Activated CD4-positive, alpha-beta T cell treated with anti-CD3 and anti-CD28 coated beads, Interleukin-2, amount 50 U/mL, for 24 hours (primary cell): ENCODE results near the gene B3GAT1.

Source experiments
- DNase-seq, 2 donors: peaks; one replicate each; pipeline ENCODE4 v3.0.0-alpha.2; 2020; ENCODE audit warnings: low read depth in 1 of 2, low spot score in 1 of 2

The B3GAT1 gene

DNA sequence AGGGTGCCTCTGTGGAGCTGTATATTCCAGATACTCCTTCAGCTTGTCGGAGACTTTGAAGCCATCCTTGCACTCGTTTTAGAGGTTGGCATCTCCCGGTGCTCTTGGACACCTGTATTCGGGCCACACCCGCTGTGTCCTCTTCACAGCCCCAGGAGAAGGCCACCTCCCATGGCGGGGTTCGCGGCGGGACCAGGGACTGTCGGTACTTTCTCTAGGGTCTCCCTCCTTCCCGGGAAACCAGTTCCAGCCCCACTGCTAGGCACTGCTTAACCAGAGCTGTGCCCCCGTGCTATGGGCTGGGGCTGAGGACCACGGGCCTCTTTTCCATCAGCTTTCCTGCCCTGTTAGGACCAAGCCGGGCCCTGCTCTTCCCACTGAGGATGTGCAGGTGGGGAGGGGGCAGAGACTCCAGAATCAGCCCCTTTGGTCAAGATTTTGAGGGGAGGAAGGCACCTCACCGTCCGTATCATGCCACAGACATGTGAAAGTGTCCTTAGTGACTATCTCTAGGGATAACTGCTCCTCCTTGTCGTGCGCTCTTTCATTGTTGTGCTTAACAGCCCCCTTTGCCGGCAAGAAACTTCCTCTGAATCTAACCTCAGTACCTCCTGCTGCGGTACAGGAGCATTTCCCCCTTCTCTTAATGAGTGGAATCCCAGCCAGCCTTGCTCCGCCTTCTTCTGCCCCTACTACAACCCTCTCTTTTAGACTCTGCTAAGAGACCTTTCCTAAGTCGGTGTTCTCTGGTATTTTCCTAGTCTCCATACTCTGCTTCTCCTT is 1.2 kb upstream of the B3GAT1 start:
- no peak for DNase-seq

DNA sequence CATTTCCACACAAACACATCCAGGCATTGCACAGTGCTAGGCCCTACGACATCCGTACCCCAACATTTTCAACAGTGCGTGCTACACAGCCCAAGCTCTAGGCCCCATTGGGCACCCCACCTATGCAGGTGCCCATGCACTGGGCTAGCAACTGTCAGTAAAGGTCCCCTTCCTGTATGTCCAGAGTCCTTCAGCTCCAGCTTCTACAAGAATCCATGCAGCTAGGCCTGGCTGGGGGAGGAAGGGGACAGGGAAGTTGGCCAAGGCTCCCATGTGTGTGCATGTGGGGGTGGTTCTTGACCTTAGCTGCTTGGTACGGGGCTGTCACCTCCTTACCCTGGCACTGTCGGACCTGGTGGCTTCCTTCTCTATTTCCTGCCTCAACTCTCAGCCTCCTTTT is 1.3 kb downstream of the B3GAT1 start:
- no peak for DNase-seq

DNA sequence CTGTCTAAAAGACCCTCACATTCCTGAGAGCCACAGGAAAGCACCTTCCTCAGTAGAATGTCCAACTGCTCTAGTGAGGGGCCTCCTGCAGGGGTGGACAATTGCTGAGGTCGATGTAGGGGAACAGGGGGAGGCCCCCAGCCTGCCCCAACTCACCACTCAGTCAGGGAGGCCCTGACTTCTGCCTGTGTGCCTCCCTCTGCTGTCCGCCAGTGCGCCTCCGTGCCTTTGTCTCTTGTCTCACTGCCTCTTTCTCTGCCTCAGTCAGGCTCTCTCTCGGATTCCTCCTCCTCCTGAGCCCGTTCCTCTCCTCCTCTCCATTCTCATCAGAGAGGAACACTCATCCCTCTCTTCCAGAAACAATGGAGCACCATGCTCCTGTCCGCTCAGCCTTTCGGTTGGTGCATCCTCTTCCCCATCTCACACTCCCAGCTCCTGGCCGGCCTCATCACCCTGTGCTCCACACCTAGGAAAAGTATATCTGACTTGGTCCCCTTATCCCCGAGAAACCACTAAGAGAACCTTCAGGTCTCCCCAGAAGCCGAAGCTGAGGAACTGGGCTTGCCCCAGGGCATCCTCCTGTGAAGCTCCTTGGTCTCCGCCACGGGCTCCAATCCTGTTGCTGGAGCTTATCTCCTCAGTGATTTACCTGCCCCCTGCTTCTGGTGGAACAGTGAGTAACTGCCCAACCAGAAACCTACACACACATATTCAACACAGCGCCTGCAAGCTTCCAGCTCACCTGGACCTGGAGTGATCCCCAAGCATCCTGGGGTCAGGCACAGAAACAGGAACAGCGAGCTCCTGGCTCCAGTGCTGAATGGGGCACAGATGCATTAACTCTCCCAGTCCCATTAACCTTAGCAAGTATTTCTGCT is 2.3 kb downstream of the B3GAT1 start:
- DNase-seq, result no peak

DNA sequence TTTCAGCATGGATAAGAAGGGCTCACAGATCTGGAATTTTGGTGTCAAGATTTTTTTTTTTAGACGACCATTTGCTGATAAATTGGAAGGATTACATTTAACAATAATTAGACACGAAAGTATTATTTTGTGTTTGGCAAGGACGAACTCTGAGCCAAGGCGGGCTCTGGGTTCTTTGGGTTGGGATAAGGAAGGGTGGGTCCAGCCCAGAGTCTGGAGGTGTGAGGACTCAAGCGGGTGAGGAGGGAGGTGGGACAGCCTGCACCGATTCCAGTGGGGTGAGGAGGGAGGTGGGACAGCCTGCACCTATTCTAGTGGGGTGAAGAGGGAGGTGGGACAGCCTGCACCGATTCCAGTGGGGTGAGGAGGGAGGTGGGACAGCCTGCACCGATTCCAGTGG is 4.1 kb downstream of the B3GAT1 start:
- DNase-seq, result no peak

DNA sequence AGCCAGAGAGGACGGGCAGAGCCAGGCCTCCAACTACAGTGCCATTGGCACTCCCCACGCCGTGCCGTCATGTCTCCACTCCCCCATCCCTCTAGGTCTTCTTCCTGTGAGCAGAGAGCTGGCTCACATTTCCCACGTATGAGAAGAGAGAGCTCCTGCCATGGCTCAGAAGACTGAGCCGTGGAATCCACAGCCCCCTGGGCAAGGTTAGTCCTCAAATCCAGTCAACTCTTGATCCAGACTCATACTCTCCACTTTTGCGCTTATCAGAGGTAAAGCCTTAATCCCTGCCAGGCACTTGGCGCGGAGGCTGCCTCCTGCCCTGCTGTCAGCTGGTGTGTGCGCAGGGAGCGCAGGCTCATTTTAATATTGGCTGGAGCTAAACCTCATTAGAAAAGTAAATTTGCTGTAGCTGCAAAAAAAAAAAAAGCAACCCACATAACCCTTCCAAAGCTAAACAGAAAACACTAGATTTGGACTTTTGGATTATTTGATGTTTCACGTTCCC is 4.7 kb downstream of the B3GAT1 start:
- DNase-seq, result no peak

DNA sequence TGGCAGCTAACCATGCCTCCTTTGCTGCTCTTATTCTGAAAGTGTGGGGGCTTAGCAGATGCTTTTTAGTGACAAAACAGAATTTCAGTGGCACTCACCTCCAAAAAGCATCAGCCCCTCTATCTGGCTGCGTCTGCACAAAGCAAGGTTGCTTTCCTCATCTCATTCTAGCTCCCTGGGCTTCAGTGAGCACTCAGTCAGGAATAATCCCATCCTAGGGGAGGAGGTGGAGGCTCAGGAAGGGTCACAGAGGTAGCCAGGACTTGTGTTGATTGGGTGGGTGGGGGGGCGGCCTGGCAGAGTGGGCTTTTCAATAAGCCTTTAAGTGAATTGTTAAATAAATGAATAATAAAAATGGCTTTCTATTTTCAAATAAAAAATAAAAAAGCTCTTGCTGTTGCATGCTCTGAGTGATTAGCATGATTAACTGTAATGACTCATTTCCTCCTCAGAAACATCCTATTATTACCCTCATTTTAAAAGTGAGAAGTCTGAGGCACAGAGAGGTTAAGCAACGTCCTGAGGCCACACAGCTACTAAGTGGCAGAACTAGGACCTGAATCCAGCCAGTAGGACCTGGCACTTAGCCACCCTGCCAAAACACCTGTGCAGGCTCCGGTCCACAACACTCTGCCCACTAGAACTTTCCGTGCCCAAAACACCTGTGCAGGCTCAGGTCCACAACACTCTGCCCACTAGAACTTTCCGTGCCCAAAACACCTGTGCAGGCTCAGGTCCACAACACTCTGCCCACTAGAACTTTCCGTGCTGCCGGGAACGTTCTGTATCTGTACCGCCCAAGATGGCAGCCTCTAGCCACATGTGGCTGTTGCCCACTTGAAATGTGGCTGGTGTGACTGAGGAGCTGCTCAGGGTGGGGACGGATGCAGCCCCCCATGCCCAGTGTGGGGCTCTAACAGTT is 5.5 kb downstream of the B3GAT1 start:
- no peak for DNase-seq

DNA sequence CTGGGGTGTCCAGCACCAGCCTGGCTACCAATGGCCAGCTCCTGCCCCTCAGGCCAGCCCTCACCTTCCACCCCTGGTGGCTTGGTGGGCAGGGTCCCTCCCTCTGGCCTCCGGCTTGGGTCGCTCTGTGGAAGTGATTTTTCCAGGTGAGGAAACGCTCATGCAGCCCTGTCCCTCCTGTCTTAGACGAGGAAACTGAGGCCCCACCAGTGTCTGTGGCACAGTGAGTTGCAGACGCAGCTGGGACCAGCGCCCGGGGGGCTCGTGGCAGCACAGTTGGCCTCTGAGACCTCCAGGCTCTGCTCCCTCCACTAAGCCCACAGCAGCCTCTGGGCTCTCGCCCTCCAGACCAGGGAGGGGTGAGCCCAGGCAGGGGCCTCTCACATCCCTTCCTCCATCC is 6.2 kb downstream of the B3GAT1 start:
- DNase-seq, result no peak

DNA sequence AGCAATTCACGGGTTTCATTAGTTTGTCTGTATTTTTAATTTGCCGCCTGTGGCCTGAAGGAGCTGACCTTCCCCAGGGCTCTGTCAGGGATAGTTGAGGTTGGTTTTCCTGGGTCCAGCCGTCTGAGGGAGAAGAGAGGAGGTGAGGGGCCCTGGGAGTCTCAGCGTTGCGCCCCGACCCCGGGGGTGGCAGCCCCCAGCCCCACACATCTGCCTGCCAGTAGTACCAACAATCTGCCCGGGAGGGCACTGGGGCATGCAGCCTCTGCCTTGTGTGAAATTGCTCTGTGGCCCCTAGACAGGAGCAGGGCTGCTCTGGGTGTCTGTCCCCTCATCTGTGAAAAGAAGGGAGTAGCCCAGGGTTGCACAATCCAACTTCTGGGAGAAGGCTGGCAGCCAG is 6.6 kb downstream of the B3GAT1 start:
- no peak for DNase-seq

DNA sequence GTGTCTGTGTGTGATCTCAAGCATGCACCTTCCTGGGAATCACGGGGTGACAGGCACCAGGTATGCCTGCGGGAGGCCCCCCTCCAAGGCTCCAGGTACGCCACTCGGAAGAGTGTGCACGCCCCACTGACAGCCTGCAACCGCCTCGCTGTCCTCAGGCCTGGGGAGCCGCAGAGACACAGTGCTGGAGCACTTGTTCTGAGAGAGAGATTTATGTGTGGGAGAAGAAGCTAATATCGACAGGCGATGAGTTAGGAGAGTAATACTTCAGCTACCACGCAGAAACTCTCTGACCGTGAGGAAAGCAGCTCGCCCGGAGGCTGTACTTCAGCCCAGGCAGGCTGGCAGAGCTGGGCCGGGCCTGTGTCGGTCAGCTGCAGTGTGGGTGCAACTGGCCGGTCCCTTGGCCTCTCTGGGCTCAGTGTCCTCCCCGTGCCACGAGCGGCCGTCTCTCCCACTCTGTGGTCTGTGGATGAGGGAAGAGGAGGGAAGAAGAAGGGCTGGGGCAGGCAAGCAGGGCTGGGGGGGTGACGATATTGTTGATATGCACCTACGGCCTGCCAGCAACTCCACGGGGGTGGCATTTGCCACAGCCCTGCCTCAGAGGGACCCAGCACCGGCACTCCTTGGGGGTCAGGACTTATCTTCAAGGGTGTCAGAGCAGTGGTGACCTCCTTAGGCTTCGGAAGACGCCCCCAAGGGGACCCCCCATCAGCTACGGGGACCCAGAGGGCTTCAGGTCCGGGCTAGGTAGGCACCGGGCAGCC is 7.3 kb downstream of the B3GAT1 start:
- DNase-seq, result no peak

DNA sequence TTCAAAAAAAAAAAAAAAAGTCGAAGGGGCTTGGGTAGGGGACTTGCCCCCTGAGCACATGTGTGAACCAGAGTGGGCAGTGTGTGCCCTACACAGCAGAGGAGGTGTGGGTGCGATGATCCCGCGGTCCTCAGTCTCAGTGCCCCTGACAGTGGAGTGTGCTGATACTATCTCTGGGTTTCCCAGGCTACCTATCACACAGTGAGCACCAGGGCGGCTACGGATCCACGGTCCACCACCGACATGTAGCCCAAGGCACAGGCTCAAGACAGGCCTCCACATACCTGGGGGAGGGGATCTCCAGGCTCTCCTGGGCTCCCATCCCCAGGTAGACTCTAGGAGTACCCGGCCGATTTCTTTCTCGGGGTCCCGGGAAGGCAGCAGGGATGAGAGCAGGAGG is 9.1 kb downstream of the B3GAT1 start:
- no peak for DNase-seq

DNA sequence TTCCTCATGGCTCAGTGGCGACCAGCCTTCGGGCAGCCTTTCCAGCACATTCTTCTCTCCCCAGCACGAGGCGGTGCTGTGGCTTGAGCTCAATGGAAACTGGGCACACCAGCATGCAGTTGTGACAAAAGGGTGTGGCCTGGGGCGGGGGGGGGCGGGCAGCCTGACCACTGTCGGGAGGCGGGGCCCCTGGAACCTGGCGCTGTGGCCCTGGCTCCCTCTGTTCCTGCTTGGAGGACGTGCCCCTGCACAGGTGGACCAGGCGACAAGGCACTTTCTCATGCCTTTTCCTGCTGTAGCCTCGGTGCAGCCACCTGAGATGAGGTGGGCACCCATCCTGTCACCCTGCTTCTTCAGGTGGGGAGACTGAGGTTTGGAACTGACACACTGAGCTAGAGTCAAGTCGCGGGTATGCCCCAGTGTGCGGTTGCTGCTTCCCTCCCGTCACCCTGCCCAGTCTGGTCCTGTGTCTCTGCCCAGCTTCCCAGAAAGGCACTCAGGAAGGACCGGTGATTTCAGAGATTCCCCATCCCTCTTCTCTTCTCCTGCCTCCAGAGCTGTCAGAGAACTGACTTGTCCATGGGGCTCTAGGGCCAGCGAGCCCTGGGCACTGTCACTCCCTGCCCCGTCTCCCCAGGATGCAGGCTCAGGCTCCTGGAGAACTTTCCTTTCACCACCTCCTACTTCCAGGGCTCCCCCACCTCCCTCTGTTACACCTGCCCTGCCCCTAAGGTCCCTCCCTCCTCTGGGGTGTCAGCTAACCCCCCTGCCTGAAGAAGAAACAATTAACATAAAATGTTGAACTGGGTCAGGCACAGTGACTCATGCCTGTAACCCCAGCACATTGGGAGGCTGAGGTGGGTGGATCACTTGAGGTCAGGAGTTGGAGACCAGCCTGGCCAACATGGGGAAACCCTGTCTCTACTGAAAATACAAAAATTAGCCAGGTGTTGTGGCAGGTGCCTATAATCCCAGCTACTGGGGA is 9.9 kb downstream of the B3GAT1 start:
- no peak for DNase-seq

DNA sequence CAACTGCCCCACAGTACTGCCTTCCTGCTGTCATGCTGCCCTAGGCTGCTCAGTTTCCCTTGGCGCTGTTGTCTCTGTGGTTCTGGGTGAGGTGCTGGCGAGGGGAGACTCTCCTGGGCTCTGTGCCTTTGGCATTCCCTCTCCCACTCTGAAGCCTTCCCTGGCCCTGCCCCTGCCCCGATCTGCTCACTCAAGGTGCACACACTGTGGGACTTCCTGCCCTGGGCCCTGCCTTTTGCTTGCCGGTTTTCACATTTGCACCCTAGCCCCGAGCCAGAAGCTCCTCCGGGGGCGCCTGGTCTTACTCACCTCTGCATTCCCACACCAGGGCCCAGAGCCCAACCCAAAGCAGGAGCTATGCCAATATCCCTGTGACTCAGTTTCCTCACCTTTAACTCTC is 12.0 kb downstream of the B3GAT1 start:
- no peak for DNase-seq

DNA sequence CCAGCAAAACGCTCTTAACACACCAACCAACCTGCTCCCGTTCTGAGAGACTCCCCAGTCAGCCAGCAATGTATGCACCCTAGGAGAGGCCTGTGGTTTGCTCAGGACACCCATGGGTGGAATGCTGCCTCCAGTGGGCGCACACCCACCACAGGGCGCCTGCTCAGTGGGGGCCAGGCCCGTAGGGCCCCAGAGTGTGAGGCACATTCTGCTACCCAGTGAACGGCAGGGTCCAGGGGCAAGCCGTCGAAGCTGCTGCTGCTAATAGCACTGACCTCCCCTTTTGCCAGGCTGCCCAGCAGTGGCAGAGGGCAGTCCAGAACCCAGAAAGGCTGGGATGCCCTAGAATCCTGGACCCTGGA is 12.8 kb downstream of the B3GAT1 start:
- DNase-seq, result no peak

DNA sequence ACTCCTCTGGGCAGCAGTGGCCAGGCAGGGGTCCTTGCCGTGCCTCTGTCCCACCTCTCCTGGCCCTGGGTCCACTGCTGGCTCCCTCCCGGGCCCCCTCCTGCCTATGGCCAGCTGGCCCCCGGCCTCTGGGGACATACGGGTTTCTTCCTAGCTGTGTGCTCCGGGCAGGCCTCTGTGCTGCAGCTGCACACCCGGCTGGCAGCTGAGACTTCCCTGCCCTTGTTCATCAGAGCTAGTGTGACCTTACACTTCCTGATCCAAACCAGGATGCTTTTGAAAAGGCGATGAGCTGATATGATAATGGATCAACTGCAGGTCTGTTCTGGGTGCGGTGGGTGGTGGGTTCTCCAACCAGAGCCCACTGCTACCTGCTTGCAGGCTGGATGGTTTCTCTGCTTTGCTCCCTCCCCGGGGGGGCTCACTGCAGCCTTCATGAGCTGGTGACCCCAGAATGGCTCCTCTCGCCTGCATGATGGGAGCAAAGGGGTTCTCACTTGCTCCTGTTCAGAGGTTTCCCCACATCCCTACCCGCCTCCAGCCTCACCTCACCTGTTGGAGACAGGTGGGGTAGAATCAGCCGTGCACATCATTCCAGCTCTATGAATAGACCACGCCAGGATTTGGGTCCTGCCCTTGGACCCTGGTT is 13.3 kb downstream of the B3GAT1 start:
- DNase-seq, result no peak

DNA sequence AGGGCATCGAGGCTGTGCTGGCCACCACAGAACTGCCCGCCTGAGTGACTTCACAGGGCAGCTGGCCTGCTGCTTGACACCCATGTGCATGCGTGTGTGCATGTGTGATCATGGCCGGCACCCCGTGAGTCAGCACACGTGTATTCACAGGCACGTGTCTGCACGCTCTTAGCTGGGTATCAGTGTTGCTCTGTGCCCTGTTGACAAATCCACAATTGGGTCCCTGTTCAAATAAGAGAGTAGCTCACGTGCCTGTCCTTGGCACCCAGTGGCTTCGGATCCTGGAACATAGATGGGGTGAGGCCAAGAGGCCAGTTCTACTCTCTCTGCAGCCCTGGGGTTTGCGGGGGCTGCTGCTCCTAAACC is 14.0 kb downstream of the B3GAT1 start:
- DNase-seq, result no peak

DNA sequence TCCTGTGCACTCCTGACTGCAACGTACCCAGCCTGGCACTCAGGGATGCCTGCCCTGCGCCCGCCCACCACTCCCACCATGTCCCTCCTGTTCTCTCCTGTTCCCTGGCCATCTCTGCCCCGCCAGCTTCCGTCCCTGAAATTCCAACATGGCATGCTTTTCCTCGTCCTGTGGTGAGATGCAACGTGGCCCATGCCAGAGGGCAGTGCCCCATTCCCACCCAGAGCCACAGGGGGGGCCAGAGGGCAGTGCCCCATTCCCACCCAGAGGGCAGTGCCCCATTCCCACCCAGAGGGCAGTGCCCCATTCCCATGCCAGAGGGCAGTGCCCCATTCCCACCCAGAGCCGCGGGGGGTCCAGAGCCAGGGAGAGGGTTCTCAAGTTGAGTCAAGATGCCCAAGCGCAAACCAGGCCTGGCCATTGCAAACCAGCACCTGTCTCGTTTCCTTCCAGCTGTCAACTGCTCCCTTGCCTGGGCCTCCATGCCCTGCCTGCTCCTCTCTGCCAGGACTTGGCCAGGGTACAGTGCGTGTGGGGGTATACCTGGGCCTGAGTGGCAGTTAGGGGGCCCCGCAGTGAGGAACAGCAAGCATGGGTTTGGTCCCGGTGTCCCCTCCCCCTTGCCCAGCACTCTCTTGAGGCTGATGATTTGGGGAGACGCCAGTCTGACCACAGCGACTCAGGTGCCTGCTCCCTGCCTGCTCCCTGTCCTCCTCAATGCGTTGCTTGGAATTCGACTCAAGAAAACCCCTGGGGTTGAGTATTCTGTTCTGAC is 14.6 kb downstream of the B3GAT1 start:
- DNase-seq, result no peak

DNA sequence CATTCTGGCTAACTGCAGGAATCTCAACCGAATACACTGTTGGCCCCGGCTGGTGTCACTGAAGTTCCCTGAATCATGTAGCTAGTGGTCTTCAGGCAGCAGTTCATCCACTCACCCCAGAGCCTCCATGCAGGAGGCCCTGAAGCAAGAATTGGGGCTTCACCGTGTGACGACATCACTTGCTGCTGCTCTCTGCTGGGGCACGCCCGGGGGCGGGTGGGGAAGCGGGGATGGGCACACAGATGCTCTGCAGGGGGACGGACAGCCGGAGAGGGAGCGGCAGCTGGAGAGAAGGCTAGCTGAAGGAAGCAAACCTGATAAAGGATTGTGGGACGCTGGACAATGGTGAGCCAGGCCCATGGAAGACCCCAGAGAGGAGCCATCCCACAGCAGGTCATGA is 17.0 kb downstream of the B3GAT1 start:
- DNase-seq, result no peak

DNA sequence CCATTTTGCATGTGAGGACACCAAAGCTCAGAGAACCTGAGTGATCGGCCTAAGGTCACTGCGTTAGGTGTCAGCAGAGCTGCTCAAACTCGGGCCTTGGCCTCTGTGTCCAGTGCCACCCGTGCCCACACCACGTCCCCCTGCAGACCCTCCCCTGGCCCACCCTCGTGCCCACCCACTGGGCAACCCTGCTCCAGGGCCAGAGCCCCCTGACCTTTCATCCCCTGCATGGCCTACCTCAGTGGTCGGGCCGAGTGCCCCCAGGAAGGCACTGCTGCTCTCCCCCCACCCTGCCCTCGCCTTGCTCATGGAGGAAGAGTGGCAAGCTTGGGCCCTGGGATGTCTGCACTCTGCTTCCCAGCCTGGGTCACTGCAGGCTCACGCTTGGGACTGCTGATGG is 17.7 kb downstream of the B3GAT1 start:
- no peak for DNase-seq
